Mesothelial cell of epicardium (in vitro differentiated cells): Measurements from ENCODE around the gene TSTD2. TPM values are rescaled to one million over a fixed set of nuclear protein-coding genes. Genes with fewer than 3 reads are reported as not detected.
A peak's percentile ranks its signal among the peaks of the same experiment; 100 is the strongest.

Experiments used
- DNase-seq, 2 experiments: peaks; one replicate each; pipeline ENCODE4 v3.0.0; 2021; ENCODE audit warnings: low spot score in 2 of 2; ENCODE audit not compliant: unreplicated experiment in 2 of 2
- H3K27ac Mint-ChIP-seq: 2 replicates; pipeline ENCODE4 v1.8.0; 2021; ENCODE audit warnings: mixed read lengths
- H3K27me3 Mint-ChIP-seq: 2 replicates; pipeline ENCODE4 v1.8.0; 2021; ENCODE audit warnings: low read depth, mixed read lengths
- H3K36me3 Mint-ChIP-seq: 2 replicates; pipeline ENCODE4 v1.8.0; 2021; ENCODE audit warnings: mixed read lengths
- H3K4me1 Mint-ChIP-seq: 2 replicates; pipeline ENCODE4 v1.8.0; 2021; ENCODE audit warnings: mixed read lengths
- H3K4me3 Mint-ChIP-seq: 2 replicates; pipeline ENCODE4 v1.8.0; 2021; ENCODE audit warnings: mild to moderate bottlenecking, moderate library complexity, mixed read lengths
- H3K9me3 Mint-ChIP-seq: 2 replicates; pipeline ENCODE4 v1.8.0; 2021; ENCODE audit warnings: mixed read lengths
- total RNA-seq: library from RNA; stranded (reverse); gene quantifications from 3 replicates; pipeline ENCODE4 v1.2.1, GENCODE V29; 2021
- TF ChIP-seq, protein P1 (sequence below): fragments of 200-600 bp; sonication (generic); IDR thresholded peaks from one replicate; pipeline ENCODE4 v1.5.0; 2021; ENCODE audit warnings: antibody characterized with exemption; ENCODE audit not compliant: unreplicated experiment

Gene TSTD2
- total RNA-seq, 1 donor from 2014 or later: 37.9 TPM

DNA sequence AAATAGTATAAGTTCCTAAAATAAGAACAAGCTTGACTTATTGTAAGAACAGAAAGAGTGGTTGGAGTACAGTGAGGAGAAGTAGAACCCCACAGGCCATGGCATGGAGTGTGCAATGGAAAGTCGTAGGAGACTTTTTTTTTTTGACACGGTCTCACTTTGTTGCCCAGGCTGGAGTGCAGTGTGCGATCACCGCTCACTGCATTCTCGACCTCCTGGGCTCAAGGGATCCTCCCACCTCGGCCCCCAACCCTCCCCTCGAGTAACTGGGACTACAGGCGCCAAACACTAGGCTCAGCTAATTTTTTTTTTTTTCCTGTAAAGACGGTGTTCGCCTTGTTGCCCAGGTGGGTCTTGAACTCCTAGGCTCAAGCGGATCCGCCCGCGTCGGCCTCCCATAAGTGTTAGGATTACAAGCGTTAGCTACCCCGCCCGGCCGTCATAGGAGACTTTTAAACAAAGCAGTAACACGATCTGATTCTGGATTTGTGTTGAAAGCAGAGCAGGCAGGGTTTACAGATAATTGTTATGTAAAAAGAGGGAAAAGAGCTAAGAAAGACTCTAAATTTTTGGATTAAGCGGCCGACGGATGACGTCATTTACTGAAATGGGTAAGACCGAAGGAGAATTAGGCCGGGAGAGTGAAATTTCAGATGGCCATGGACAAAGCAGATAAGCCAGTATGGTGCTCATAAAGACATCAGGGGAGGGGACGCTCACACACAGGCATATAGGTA is 752 bp downstream of the TSTD2 start:
- no peak for DNase-seq
- H3K4me3 Mint-ChIP-seq: peak overlapping the region; percentile 83
- peaks cover 34% of the 10 kb centered on the region for H3K4me1 Mint-ChIP-seq
- H3K36me3 Mint-ChIP-seq: no peaks in the 10 kb centered on the region
- TF ChIP-seq, protein P1, sequence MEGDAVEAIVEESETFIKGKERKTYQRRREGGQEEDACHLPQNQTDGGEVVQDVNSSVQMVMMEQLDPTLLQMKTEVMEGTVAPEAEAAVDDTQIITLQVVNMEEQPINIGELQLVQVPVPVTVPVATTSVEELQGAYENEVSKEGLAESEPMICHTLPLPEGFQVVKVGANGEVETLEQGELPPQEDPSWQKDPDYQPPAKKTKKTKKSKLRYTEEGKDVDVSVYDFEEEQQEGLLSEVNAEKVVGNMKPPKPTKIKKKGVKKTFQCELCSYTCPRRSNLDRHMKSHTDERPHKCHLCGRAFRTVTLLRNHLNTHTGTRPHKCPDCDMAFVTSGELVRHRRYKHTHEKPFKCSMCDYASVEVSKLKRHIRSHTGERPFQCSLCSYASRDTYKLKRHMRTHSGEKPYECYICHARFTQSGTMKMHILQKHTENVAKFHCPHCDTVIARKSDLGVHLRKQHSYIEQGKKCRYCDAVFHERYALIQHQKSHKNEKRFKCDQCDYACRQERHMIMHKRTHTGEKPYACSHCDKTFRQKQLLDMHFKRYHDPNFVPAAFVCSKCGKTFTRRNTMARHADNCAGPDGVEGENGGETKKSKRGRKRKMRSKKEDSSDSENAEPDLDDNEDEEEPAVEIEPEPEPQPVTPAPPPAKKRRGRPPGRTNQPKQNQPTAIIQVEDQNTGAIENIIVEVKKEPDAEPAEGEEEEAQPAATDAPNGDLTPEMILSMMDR: no peak
- peak overlapping the region; percentile 100 for H3K27ac Mint-ChIP-seq
- H3K27me3 Mint-ChIP-seq: no peaks in the 10 kb centered on the region
- H3K9me3 Mint-ChIP-seq: no peaks in the 10 kb centered on the region

DNA sequence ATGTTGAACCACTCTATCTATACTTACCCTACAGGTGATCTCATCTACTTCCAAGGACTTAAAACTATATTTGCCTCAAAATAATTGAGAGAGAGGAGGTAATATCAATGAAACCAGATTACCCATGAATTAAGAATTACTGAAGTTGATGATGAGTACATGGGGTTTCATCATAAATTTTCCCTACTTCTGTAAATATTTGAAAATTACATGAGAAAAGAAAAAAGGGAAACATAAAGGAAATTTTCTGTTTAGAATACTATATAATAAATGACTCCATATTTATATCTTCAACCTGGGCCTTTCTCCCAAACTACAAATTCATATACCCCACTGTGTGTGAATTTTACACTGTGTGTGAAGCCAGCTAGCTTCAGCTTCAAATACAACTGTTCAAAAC is 2.6 kb downstream of the TSTD2 start:
- H3K27me3 Mint-ChIP-seq: no peaks in the 10 kb centered on the region
- H3K9me3 Mint-ChIP-seq: no peaks in the 10 kb centered on the region
- H3K4me1 Mint-ChIP-seq: peaks cover 24% of the 10 kb centered on the region
- no peak overlapping the region for H3K4me3 Mint-ChIP-seq
- peaks cover 6% of the 10 kb centered on the region for H3K36me3 Mint-ChIP-seq
- peak overlapping the region; percentile 32 for H3K27ac Mint-ChIP-seq
- TF ChIP-seq, protein P1: no peak
- no peak for DNase-seq

GRCh38 chr9:97629156-97629555 is 4.0 kb downstream of the TSTD2 start:
- no peak overlapping the region for H3K4me3 Mint-ChIP-seq
- no peak for DNase-seq
- no peaks in the 10 kb centered on the region for H3K9me3 Mint-ChIP-seq
- TF ChIP-seq, protein P1: no peak
- H3K27ac Mint-ChIP-seq: no peak overlapping the region
- H3K27me3 Mint-ChIP-seq: no peaks in the 10 kb centered on the region
- H3K4me1 Mint-ChIP-seq: peaks cover 13% of the 10 kb centered on the region
- peaks cover 12% of the 10 kb centered on the region for H3K36me3 Mint-ChIP-seq

DNA sequence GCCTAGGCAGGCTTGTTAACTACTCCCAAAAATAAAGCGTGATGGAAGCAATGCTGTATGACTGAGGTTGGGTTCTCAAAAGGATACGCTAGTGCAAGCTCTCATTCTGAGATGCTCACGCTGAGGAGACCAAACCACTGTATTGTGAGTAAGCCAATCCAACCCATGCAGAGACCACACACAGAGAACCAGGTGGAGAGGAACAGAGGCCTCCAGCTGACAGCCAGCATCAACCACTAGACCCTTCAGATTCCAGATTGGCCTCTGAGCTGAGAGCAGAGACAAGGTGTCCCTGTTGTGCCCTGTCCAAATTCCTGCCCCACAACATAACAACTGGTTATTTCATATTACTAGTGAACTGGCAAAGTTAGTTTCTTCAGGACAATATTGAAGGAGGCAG is 4.5 kb downstream of the TSTD2 start:
- DNase-seq: no peak
- TF ChIP-seq, protein P1: no peak
- H3K36me3 Mint-ChIP-seq: peaks cover 17% of the 10 kb centered on the region
- no peak overlapping the region for H3K27ac Mint-ChIP-seq
- peaks cover 12% of the 10 kb centered on the region for H3K4me1 Mint-ChIP-seq
- H3K27me3 Mint-ChIP-seq: no peaks in the 10 kb centered on the region
- H3K4me3 Mint-ChIP-seq: no peak overlapping the region
- H3K9me3 Mint-ChIP-seq: no peaks in the 10 kb centered on the region

DNA sequence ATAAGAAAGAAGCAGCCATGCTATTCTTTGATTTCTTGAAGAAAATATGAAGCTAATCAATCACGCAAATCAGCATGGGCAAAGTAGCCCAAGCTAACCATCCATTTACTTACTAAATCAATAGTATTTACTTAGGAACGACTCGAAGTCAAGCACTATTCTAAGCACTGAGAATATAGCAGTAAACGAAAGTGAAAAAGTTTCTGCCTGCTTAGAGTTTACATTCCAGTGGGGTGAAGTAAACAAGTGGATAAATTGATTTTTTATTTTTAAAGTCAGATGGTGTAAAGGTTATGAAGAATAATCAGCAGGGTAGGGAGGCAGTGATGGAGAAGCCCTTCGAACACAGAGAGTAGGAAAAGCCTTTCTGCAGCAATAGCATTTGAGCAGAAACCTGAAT is 5.5 kb downstream of the TSTD2 start:
- H3K4me1 Mint-ChIP-seq: peaks cover 12% of the 10 kb centered on the region
- no peak overlapping the region for H3K27ac Mint-ChIP-seq
- peaks cover 7% of the 10 kb centered on the region for H3K9me3 Mint-ChIP-seq
- H3K4me3 Mint-ChIP-seq: no peak overlapping the region
- DNase-seq: no peak
- H3K27me3 Mint-ChIP-seq: no peaks in the 10 kb centered on the region
- TF ChIP-seq, protein P1: no peak
- H3K36me3 Mint-ChIP-seq: peaks cover 25% of the 10 kb centered on the region
